HG03060 (cell line): ENCODE measurements around the gene KCNJ15.
"Not testable (repeated sequence)": the region's sequence is repeated elsewhere in the genome, so short reads cannot be mapped to it uniquely, and the experiment has no call there.

Experiments used
- ATAC-seq: cut with Tn5 transposase; IDR thresholded peaks from one replicate; pipeline ENCODE4 v1.9.1; 2021; ENCODE audit warnings: low read depth, moderate number of reproducible peaks; ENCODE audit not compliant: unreplicated experiment

The KCNJ15 gene

DNA sequence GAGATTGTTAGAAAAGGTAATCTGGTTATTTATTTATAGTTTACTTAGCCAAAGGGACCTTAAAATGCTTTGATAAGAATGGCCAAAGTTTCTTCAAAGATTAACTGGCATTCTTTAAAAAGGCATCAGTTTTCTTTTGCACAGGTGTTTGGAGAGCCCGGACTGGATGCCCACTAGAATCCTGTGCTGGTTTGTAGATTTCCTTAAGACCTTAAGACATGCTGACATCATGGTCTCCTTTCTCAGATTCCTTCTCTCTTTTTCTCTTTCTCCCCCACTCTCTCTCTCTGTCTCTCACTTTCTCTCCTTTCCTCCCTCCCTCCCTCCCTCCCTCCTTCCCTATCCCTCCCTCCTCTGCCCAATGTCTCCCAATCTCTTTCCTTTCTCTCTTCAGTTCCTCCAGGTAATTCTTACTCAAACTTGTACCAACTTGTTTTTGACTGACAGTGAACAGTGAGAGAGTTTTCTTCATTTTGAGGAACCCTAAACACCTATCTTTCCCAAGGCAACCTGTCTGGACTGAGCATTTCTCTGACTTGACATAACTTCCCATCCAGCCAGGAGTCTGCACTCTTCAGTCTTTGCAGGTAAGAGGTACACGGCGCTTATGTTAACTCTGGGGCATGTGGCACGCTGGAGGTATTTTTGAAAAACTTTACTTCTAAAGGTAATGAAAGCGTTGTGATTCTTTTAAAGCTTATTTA, at the start of gene KCNJ15:
KCNJ15 (plus strand) TSS at position 393 of the 704 bp plus-strand sequence. CDS start 42,271 bp downstream, outside the sequence.
- no peak for ATAC-seq

GRCh38 chr21:38208118-38208517, 48.7 kb upstream of the KCNJ15 start:
- no peak for ATAC-seq

DNA sequence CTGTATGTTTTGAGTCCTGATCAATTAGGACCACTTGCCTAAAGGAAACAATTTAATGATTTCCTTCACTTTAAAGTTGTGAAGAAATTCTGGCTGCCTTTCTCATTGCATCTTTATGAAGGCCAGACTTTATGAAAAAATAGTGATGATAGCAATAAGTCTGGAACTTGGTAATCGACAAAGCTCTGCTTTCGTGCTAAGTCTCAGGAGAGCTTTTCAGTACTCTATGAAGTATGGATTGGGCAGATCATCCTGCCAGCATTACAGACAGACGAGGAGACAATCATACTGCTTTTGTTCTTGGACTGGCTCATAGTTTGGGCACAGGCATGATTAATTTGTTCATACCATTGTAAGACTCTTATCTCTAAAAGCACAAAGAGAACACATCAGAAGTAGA, 45.5 kb upstream of the KCNJ15 start:
- no peak for ATAC-seq

DNA sequence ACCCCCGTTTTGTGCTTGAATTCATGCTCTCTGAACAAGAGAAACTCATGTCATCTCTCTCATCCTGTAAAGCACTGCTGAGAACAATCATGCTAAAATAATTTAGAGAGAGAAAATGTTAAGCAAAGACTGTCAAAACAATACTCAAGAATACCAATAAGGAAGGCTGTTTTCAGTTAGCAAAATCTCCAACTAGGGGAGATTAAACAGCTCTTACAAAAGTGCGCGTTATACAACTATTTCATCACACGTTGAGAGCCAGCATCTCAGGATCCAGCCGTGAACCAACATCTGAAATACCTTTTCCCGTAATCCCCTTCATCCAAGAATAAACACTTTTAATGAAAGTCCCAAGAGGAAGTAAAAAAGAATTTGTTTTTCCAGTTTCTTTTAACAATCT, 44.1 kb upstream of the KCNJ15 start:
- no peak for ATAC-seq

GRCh38 chr21:38219049-38219628, 37.7 kb upstream of the KCNJ15 start:
- ATAC-seq = no peak

- no peak for ATAC-seq
These were observed 36.5 kb upstream of the KCNJ15 start for GRCh38 chr21:38220270-38220737.

DNA sequence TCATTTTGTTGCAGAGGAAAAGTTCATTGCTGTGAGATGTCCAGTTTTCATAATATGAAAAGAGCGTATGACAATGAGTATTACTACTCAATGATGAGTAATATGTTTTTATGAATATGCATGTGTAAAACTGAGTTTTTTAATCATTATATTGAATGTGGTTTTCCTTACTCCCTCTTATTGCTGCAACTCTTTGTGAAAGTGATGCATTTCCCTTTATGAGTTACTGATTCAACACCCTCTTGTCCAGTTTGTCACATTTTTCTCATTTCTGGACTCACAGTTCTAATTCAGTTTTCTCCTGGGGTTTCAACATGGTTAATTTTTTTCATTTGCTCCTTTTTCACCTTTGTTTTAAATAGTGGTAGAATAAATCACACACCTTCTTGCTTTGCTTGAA, 35.2 kb upstream of the KCNJ15 start:
- ATAC-seq = peak; percentile 60

DNA sequence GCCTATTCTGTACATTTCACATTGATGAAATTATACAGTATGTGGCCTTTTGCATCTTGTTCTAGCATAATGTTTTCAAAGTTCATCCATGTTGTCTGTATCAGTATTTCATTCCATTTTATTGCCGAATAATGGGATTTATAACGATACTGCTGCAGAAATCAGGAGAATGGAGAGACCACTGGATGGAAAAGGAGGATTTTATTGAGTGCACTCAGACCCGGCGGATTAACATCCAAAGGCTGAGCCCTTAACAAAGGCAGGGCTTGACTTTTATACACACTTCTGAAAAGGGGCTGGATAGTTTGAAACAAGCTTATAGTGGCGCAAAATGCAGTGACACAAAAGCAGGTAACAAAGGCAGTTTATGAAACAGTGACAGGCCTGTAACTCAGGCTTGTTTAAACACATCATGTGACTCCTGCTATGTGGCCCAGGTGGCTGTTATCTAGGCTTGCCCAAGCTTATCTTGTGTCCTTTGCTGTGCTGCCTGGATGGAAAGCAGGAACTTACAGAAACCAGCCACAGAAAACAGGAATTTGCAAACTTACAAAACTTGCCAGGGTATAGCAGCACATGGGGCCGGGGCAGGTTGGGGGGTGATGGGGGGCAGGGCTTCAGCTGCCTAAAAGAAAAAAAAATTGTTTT, 32.8 kb upstream of the KCNJ15 start:
- ATAC-seq = no peak

- ATAC-seq = no peak
These were observed 29.4 kb upstream of the KCNJ15 start for GRCh38 chr21:38227401-38227800.

DNA sequence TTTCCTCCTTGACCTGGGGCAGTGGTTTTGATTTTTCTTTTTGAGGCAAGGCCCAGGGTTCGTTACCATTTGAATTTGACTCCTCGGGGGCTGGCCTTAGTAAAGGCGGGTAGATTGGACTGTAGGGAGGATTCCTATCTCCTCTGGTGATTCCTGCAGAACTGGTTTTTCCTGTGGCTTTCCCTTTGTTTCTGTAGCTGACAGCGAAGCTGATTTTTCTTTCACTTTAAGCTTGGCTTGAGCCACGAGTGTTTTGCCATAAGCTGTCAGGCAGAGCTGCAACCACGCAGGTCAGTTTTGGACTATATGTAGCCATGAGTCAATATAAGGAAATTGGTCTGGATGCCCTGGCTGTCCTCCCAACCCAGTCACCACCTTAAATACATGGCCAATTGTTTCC, 28.7 kb upstream of the KCNJ15 start:
- no peak for ATAC-seq

DNA sequence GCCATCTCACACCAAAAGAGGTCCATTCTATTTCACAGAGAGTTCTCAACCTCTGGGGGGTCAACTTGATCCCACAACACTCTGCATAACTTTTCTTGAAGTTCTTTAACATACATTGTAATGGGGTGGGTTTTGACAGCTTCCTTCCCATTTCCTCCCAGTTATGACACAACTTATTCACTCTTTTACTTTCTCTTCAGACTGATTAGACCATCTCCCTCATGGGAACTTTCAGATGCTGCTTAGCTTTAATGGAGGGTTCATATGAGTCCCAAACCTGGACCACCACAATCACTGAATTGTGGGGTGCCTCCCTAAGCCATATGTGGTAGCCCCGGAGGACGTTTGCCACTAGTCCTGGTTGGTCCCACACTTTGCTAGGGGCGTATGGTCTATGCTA, 28.3 kb upstream of the KCNJ15 start:
- ATAC-seq = no peak

GRCh38 chr21:38229260-38229877, 27.4 kb upstream of the KCNJ15 start:
- ATAC-seq = no peak

DNA sequence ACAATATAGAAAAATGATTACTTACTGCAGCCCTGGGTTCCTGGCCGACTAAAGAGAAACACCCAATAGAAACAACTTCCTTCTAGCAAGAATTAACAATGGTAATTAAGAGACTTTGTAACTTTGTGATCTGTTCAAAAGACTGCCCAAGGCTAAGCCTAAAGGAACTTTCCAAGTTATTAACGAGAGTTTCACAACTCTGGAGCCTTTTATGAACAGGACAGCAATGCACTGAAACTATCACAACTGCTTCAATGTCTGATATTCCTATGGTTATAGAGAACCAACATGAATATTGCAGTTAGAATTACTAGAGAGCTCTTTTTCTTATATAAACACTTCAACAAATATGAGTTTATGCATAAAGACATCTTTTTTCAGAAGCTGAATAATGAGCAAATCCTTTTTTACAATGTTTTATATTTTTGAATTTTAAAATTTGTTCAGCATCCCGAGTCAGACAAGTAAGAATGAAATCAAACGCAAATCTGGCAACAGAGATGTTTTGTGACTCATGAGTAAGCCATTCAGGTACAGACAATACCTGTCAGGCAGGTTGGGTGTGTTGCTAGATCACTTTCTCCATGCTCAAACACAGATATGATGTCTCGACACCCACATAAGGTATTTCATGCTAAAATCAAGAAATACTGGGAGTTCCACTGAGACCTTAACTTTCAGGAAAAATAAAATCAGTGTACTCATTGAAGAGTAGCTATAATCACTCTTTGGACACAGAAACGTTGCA, 22.2 kb upstream of the KCNJ15 start:
- no peak for ATAC-seq

- not testable (repeated sequence) for ATAC-seq
These were observed 21.5 kb upstream of the KCNJ15 start for GRCh38 chr21:38235251-38235650.

GRCh38 chr21:38236232-38236631, 20.6 kb upstream of the KCNJ15 start:
- ATAC-seq = no peak

GRCh38 chr21:38239672-38240071, 17.1 kb upstream of the KCNJ15 start:
- no peak for ATAC-seq

GRCh38 chr21:38240129-38240528, 16.7 kb upstream of the KCNJ15 start:
- ATAC-seq = no peak

- ATAC-seq = no peak
These were observed 15.6 kb upstream of the KCNJ15 start for GRCh38 chr21:38241029-38241740.

- no peak for ATAC-seq
These were observed 14.7 kb upstream of the KCNJ15 start for GRCh38 chr21:38242061-38242460.
